Neuronal stem cell (in vitro differentiated cells): ENCODE data around the gene TBC1D12.

ENCODE experiments used
- DNase-seq: peaks from one replicate; pipeline ENCODE4 v3.0.0-alpha.2; 2013; ENCODE audit warnings: low spot score
- H2AFZ ChIP-seq: one replicate; pipeline ENCODE4 v1.6.1; 2013; ENCODE audit warnings: mild to moderate bottlenecking, low read length, inconsistent platforms
- H2AK5ac ChIP-seq: 2 replicates; pipeline ENCODE4 v1.6.1; 2013; ENCODE audit warnings: low read depth, mild to moderate bottlenecking, inconsistent platforms, low read length, moderate library complexity, mixed read lengths
- H2BK120ac ChIP-seq: 2 replicates; pipeline ENCODE4 v1.6.1; 2013; ENCODE audit warnings: low read depth, mild to moderate bottlenecking, inconsistent platforms, low read length, moderate library complexity, mixed read lengths
- H2BK12ac ChIP-seq: one replicate; pipeline ENCODE4 v1.6.1; 2013; ENCODE audit warnings: low read length, inconsistent platforms
- H2BK15ac ChIP-seq: 2 replicates; pipeline ENCODE4 v1.6.1; 2013; ENCODE audit warnings: mild to moderate bottlenecking, low read length, inconsistent platforms, mixed read lengths
- H2BK5ac ChIP-seq: one replicate; pipeline ENCODE4 v1.6.1; 2013; ENCODE audit warnings: inconsistent platforms, mild to moderate bottlenecking, low read length, moderate library complexity
- H3K14ac ChIP-seq: one replicate; pipeline ENCODE4 v1.6.1; 2013; ENCODE audit warnings: low read length, inconsistent platforms
- H3K18ac ChIP-seq: 2 replicates; pipeline ENCODE4 v1.6.1; 2013; ENCODE audit warnings: low read length, inconsistent platforms
- H3K23ac ChIP-seq: 2 replicates; pipeline ENCODE4 v1.6.1; 2013; ENCODE audit warnings: low read depth, mild to moderate bottlenecking, mixed read lengths, low read length, inconsistent platforms; ENCODE audit not compliant: poor library complexity
- H3K27ac ChIP-seq: replicated peaks from 3 replicates; pipeline ENCODE4 v1.5.1; 2013; ENCODE audit warnings: low read length, inconsistent platforms
- H3K27me3 ChIP-seq, 3 experiments: 2 replicates each; pipeline ENCODE4 v1.6.1; 2013; ENCODE audit warnings: low read length in 3 of 3, mild to moderate bottlenecking in 2 of 3, inconsistent platforms in 1 of 3, low read depth in 1 of 3, mixed read lengths in 1 of 3, moderate library complexity in 1 of 3; ENCODE audit not compliant: control insufficient read depth in 3 of 3, insufficient read depth in 3 of 3
- H3K36me3 ChIP-seq, 2 donors: replicated peaks in 1 of 2; 2 replicates each; pipeline ENCODE4 v1.6.1; 2013; ENCODE audit warnings: low read length in 2 of 2; ENCODE audit not compliant: control insufficient read depth in 2 of 2, insufficient read depth in 2 of 2
- H3K4ac ChIP-seq: 2 replicates; pipeline ENCODE4 v1.6.1; 2013; ENCODE audit warnings: inconsistent platforms, mild to moderate bottlenecking, low read length, moderate library complexity
- H3K4me1 ChIP-seq, 2 donors: 1 replicate in 1 of 2; 2 replicates in 1 of 2; pipeline ENCODE4 v1.6.1; 2013; ENCODE audit warnings: low read length in 2 of 2, low read depth in 1 of 2; ENCODE audit not compliant: control insufficient read depth in 2 of 2, insufficient read depth in 1 of 2
- H3K4me2 ChIP-seq: one replicate; pipeline ENCODE4 v1.6.1; 2013; ENCODE audit warnings: mild to moderate bottlenecking, low read length, inconsistent platforms; ENCODE audit not compliant: insufficient read depth, poor library complexity, severe bottlenecking
- H3K4me3 ChIP-seq, 2 donors: 2 replicates each; pipeline ENCODE4 v1.5.1; 2013; ENCODE audit warnings: low read length in 2 of 2, mild to moderate bottlenecking in 2 of 2, inconsistent platforms in 1 of 2, moderate library complexity in 1 of 2
- H3K79me1 ChIP-seq: one replicate; pipeline ENCODE4 v1.6.1; 2013; ENCODE audit warnings: low read depth, mild to moderate bottlenecking, inconsistent platforms, low read length, moderate library complexity
- H3K9ac ChIP-seq: one replicate; pipeline ENCODE4 v1.6.1; 2013; ENCODE audit warnings: mild to moderate bottlenecking, low read depth, low read length, inconsistent platforms; ENCODE audit not compliant: poor library complexity
- H3K9me3 ChIP-seq, 2 donors: replicated peaks in 1 of 2; 2 replicates each; pipeline versions ENCODE3 to v1.6.1; 2013; ENCODE audit warnings: low read length in 2 of 2, mild to moderate bottlenecking in 2 of 2, inconsistent platforms in 1 of 2, low read depth in 1 of 2, mixed read lengths in 1 of 2, moderate library complexity in 1 of 2; ENCODE audit not compliant: control insufficient read depth in 2 of 2, insufficient read depth in 1 of 2
- H4K8ac ChIP-seq: one replicate; pipeline ENCODE4 v1.6.1; 2013; ENCODE audit warnings: low read depth, mild to moderate bottlenecking, inconsistent platforms, low read length, moderate library complexity
- H4K91ac ChIP-seq: one replicate; pipeline ENCODE4 v1.6.1; 2013; ENCODE audit warnings: low read length, low read depth, mild to moderate bottlenecking, inconsistent platforms; ENCODE audit not compliant: poor library complexity
- WGBS, 2 donors: extraction: QIAGEN DNeasy Blood & Tissue Kit; methylation state at CpG; one replicate each; pipeline ENCODE4 v1.1.7; 2013; ENCODE audit warnings: missing lambda C conversion rate in 2 of 2, mixed read lengths in 1 of 2; ENCODE audit not compliant: insufficient read length in 2 of 2, insufficient replicate concordance in 1 of 2; ENCODE audit errors: extremely low coverage in 2 of 2; 5-methylcytosine and 5-hydroxymethylcytosine counted together

The TBC1D12 gene

GRCh38 chr10:94417321-94417720, 15.0 kb downstream of the TBC1D12 start:
- Histone ChIP-seq H3K18ac (no peak overlapping the region), H2AK5ac (no peak overlapping the region), H3K27ac (no peak overlapping the region), H2AFZ (no peak overlapping the region), H3K4ac (no peak overlapping the region), H4K8ac (no peak overlapping the region), H3K79me1 (no peaks in the 10 kb centered on the region), H3K9ac (no peak overlapping the region), H3K14ac (no peak overlapping the region), H3K4me1 (no peaks in the 10 kb centered on the region), H3K4me2 (no peak overlapping the region), H3K4me3 (no peak overlapping the region), H3K36me3 (no peaks in the 10 kb centered on the region), H2BK120ac (no peak overlapping the region), H3K27me3 (no peaks in the 10 kb centered on the region), H3K9me3 (no peaks in the 10 kb centered on the region), H4K91ac (no peak overlapping the region), H3K23ac (no peak overlapping the region), H2BK5ac (no peak overlapping the region), H2BK15ac (no peak overlapping the region), H2BK12ac (no peak overlapping the region)
- DNase-seq = no peak
- no CpG with 5 or more reads among the region's 1 CpG for WGBS, 2 donors

DNA sequence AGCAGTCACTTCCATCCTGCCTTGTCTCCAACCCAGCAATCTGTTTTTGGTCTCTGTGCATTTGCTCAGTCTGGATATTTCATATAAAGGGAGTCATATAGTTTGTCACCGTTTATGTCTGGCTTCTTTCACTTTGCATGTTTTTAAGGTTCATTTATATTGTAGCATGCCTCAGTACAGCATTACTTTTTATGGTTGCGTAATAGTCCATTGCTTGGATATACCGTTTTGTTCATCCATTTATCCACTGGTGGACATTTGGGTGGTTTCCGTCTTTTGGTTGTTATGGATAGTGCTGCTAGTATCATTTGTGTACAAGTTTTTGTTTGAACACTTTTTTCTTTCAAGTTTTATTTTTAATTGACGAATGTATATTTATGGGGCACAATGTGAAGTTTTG, 18.2 kb downstream of the TBC1D12 start:
- Histone ChIP-seq H3K36me3 (no peaks in the 10 kb centered on the region), H3K14ac (no peak overlapping the region), H2BK15ac (no peak overlapping the region), H3K4me2 (no peak overlapping the region), H2BK12ac (no peak overlapping the region), H2AK5ac (no peak overlapping the region), H4K8ac (no peak overlapping the region), H3K79me1 (no peaks in the 10 kb centered on the region), H3K9me3 (peaks cover 0 to 3% of the 10 kb centered on the region in 2 donors), H2BK5ac (no peak overlapping the region), H3K4me3 (no peak overlapping the region), H3K18ac (no peak overlapping the region), H4K91ac (no peak overlapping the region), H2AFZ (no peak overlapping the region), H3K9ac (no peak overlapping the region), H3K23ac (no peak overlapping the region), H3K4ac (no peak overlapping the region), H2BK120ac (no peak overlapping the region), H3K27me3 (no peaks in the 10 kb centered on the region), H3K27ac (no peak overlapping the region), H3K4me1 (no peaks in the 10 kb centered on the region)
- no CpG with 5 or more reads among the region's 5 CpGs for WGBS, 2 donors
- no peak for DNase-seq

- no peak overlapping the region for H3K18ac ChIP-seq
- H2AFZ ChIP-seq = no peak overlapping the region
- H3K4me2 ChIP-seq = no peak overlapping the region
- H2BK12ac ChIP-seq = no peak overlapping the region
- H3K23ac ChIP-seq = no peak overlapping the region
- H4K91ac ChIP-seq = no peak overlapping the region
- H2BK5ac ChIP-seq = no peak overlapping the region
- H3K79me1 ChIP-seq = no peaks in the 10 kb centered on the region
- no peak overlapping the region for H3K14ac ChIP-seq
- WGBS, 2 donors = no CpG with 5 or more reads among the region's 1 CpG
- H3K4me3 ChIP-seq = no peak overlapping the region
- H4K8ac ChIP-seq = no peak overlapping the region
- no peak overlapping the region for H2BK15ac ChIP-seq
- H3K4ac ChIP-seq = no peak overlapping the region
- H3K9me3 ChIP-seq = peaks cover 0 to 3% of the 10 kb centered on the region in 2 donors
- no peak overlapping the region for H2BK120ac ChIP-seq
- H2AK5ac ChIP-seq = no peak overlapping the region
- no peak overlapping the region for H3K27ac ChIP-seq
- no peak overlapping the region for H3K9ac ChIP-seq
- no peaks in the 10 kb centered on the region for H3K36me3 ChIP-seq
- H3K4me1 ChIP-seq = no peaks in the 10 kb centered on the region
- no peak for DNase-seq
- no peaks in the 10 kb centered on the region for H3K27me3 ChIP-seq
These were observed 18.7 kb downstream of the TBC1D12 start for GRCh38 chr10:94420998-94421528.

DNA sequence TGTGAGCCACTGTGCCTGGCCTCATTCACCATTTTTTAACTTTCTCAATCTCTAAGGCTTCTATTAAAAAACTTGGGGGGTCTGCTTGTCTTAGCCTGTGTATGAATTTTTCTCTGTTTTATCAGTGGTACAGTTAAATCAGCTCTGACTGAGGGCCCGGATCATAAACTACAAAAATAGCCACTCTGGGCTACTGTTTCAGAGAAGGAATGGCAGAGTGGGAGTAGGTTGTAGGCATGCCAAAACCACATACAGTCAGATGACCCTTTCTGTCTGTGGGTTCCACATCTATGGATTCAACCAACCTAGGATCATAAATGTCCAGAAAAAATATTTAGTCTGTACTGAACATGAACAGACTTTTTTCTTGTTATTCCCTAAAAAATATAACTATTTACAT, 21.3 kb downstream of the TBC1D12 start:
- Histone ChIP-seq H3K9ac (no peak overlapping the region), H4K8ac (no peak overlapping the region), H3K23ac (no peak overlapping the region), H3K36me3 (no peaks in the 10 kb centered on the region), H3K4me2 (no peak overlapping the region), H3K4ac (no peak overlapping the region), H3K4me1 (no peaks in the 10 kb centered on the region), H3K4me3 (no peak overlapping the region), H4K91ac (no peak overlapping the region), H2BK120ac (no peak overlapping the region), H3K18ac (no peak overlapping the region), H2BK15ac (no peak overlapping the region), H3K27ac (no peak overlapping the region), H3K14ac (no peak overlapping the region), H2BK12ac (no peak overlapping the region), H2AK5ac (no peak overlapping the region), H3K9me3 (peaks cover 0 to 3% of the 10 kb centered on the region in 2 donors), H2BK5ac (no peak overlapping the region), H3K79me1 (no peaks in the 10 kb centered on the region), H3K27me3 (no peaks in the 10 kb centered on the region), H2AFZ (no peak overlapping the region)
- WGBS, 2 donors = no CpG with 5 or more reads among the region's 1 CpG
- DNase-seq = no peak
